Neutrophil (primary cell): ENCODE measurements around the gene GFOD2.

Experiments used
- H3K27ac ChIP-seq: fragments of 200-600 bp; sonication (generic); 2 replicates; pipeline ENCODE4 v1.5.1; 2016; ENCODE audit warnings: mild to moderate bottlenecking, moderate library complexity
- H3K27me3 ChIP-seq: fragments of 200-600 bp; sonication (generic); 2 replicates; pipeline ENCODE4 v1.6.0; 2016; ENCODE audit warnings: mild to moderate bottlenecking
- H3K36me3 ChIP-seq: fragments of 200-600 bp; sonication (generic); 2 replicates; pipeline ENCODE4 v1.5.1; 2017
- H3K4me1 ChIP-seq, 2 experiments: fragments of 200-600 bp in 1 of 2; sonication (generic) in 1 of 2; 1 replicate in 1 of 2; 2 replicates in 1 of 2; pipeline versions ENCODE4 v1.5.1 to v1.6.1; 2013 to 2016; ENCODE audit warnings: low read depth in 1 of 2, low read length in 1 of 2, mild to moderate bottlenecking in 1 of 2, moderate library complexity in 1 of 2; ENCODE audit not compliant: control insufficient read depth in 1 of 2, insufficient read depth in 1 of 2
- H3K4me3 ChIP-seq, 2 experiments: fragments of 200-600 bp in 1 of 2; sonication (generic) in 1 of 2; 1 replicate in 1 of 2; 2 replicates in 1 of 2; pipeline ENCODE4 v1.5.1; 2013 to 2016; ENCODE audit warnings: low read depth in 1 of 2, low read length in 1 of 2, mild to moderate bottlenecking in 1 of 2, moderate library complexity in 1 of 2
- H3K9me3 ChIP-seq: fragments of 200-600 bp; sonication (generic); 2 replicates; pipeline ENCODE4 v1.5.1; 2016
- TF ChIP-seq, protein P1 (sequence below): fragments of 200-600 bp; sonication (generic); IDR thresholded peaks from 2 replicates; pipeline ENCODE4 v1.5.1; 2016; ENCODE audit warnings: antibody characterized with exemption

The GFOD2 gene

DNA sequence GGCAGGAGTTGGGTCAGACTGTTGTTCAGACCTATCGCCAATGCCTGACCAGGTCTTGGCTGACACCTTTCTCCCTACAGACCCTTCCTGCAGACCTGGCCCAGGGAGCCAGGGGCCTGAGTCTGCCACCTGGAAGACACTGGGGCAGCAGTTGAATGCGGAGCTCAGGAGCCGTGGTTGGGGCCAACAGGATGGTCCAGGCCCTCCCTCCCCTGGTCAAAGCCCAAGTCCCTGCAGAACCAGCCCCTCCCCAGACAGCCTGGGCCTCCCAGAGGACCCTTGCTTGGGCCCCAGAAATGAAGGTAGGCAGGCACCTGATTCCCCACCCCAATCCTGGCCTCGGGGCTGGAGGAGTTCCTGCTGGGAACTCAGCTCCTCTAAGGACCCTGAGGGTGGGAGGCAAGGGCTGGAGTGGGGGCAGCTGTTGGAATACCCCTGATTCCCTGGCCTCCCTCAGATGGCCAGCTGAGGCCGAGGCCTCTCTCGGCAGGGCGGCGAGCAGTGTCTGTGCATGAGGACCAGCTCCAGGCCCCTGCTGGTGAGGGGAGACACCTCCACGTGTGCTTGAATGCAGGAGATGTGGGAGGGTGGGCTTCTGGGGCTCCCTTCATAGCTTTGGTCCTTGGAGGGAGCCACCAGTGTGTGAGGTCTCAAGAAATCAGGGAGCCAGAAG, 62.6 kb downstream of the GFOD2 start:
- Histone ChIP-seq H3K9me3 (no peaks in the 10 kb centered on the region), H3K27me3 (peaks cover 3% of the 10 kb centered on the region), H3K27ac (no peak overlapping the region), H3K4me3 (no peak overlapping the region), H3K36me3 (peaks cover 17% of the 10 kb centered on the region), H3K4me1 (peaks cover 20 to 24% of the 10 kb centered on the region in 2 experiments)
- TF ChIP-seq, protein P1, sequence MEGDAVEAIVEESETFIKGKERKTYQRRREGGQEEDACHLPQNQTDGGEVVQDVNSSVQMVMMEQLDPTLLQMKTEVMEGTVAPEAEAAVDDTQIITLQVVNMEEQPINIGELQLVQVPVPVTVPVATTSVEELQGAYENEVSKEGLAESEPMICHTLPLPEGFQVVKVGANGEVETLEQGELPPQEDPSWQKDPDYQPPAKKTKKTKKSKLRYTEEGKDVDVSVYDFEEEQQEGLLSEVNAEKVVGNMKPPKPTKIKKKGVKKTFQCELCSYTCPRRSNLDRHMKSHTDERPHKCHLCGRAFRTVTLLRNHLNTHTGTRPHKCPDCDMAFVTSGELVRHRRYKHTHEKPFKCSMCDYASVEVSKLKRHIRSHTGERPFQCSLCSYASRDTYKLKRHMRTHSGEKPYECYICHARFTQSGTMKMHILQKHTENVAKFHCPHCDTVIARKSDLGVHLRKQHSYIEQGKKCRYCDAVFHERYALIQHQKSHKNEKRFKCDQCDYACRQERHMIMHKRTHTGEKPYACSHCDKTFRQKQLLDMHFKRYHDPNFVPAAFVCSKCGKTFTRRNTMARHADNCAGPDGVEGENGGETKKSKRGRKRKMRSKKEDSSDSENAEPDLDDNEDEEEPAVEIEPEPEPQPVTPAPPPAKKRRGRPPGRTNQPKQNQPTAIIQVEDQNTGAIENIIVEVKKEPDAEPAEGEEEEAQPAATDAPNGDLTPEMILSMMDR, result no peak

DNA sequence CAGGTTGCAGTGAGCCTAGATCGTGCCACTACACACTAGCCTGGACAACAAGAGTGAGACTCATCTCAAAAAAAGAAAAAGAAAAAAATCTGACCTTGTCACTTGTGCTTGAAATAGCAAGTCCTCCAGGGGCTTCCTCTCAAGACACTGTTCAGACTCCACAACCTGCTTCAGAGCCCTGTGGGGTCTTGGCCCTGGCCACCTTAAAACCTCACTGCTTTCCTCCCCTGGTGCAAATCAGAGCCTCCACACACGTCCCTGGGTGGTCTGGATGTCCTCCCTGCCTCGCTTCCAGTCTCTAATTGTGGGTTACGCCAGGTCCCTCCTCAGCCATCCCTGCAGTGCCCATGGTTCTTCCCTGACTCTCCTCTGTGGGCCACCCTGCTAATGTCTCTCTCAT, 63.8 kb downstream of the GFOD2 start:
- no peak overlapping the region for H3K27ac ChIP-seq

DNA sequence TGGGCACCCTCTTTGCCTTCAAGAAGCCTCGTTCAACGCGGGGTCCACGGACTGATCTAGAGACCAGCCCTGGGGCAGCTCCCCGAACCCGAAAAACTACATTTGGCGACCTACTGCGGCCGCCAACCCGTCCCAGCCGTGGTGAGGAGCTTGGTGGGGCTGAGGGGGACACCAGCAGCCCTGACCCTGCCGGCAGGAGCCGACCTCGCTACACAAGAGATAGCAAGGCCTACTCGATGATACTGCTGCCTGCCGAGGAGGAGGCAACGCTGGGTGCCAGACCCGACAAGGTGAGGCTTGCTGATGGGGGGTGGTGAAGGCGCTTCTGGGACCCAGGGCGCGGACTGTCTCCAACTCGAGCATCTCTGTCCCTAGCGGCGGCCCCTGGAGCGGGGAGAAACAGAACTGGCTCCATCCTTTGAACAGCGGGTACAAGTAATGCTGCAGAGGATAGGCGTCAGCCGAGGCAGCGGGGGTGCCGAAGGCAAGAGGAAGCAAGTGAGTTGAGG, 64.7 kb downstream of the GFOD2 start:
- Histone ChIP-seq H3K4me1 (peaks cover 10% of the 10 kb centered on the region in 2 experiments), H3K4me3 (no peak overlapping the region), H3K27ac (no peak overlapping the region), H3K27me3 (no peaks in the 10 kb centered on the region), H3K9me3 (no peaks in the 10 kb centered on the region), H3K36me3 (peaks cover 17% of the 10 kb centered on the region)
- TF ChIP-seq, protein P1, result no peak

More for the DNA sequence above, 63.8 kb downstream of the GFOD2 start:
- Histone ChIP-seq H3K27me3 (no peaks in the 10 kb centered on the region), H3K4me3 (no peak overlapping the region), H3K9me3 (no peaks in the 10 kb centered on the region), H3K36me3 (peaks cover 17% of the 10 kb centered on the region), H3K4me1 (peaks cover 14 to 15% of the 10 kb centered on the region in 2 experiments)
- TF ChIP-seq, protein P1, result no peak

DNA sequence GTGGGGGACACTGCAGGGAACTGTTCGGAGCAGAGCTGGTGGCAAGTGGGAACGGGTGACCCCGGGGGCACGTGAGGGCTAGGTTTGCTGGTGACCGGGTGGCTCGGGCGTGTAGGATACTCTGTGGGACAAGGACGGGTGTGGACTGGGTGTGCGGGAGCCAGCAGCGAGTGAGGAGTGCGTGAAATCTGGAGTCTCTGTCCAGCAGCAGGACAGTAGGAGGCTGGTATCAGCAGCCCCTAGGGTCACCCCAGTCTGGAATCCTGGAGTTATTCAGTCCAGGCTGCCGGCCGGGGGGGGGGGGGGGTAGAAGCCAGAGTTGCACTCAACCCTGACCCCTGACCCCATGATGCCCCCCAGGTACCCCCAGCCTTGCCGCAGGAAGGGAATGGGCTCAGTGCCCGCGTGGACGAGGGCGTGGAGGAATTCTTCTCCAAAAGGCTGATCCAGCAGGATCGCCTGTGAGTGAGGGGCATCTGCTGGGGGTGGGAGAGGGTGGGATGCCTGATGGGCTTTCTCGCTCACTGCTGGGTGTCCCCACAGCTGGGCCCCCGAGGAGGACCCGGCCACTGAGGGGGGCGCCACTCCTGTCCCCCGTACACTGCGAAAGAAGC, 65.2 kb downstream of the GFOD2 start:
- Histone ChIP-seq H3K9me3 (no peaks in the 10 kb centered on the region), H3K4me3 (no peak overlapping the region), H3K36me3 (peaks cover 17% of the 10 kb centered on the region), H3K27me3 (no peaks in the 10 kb centered on the region), H3K4me1 (peaks cover 4% of the 10 kb centered on the region in 2 experiments), H3K27ac (no peak overlapping the region)
- TF ChIP-seq, protein P1, result no peak

DNA sequence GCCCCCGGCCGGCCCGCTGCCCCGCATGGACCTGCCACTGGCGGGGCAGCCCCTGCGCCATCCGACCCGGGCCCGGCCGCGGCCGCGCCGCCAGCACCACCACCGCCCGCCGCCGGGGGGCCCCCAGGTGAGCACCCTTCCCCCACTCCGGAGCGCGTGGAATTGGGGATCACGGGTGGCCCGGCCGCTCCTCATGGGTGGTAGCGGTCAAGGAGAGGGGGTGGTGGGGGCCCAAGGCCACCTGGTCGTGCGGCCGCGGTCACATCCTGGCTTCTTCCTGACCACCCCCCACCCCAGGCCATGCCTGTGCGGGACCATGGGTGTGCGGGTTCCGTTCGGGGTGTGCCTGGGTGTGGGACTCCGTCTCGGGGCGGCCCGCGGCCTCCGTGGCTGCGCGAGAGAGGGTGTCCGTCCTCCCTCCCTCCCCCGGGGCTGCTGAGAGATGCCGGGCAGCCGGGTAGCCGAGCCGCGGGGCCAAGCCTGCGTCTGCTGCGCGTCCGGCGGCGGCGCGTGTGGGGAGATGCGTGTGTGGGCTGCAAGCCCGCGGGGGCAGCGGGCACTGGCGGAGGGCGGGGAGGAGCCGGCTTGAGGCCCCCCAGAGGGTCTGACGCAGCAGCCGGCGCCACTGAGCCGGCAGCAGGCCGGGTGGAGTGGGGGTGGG, 65.9 kb downstream of the GFOD2 start:
- H3K27me3 ChIP-seq, result no peaks in the 10 kb centered on the region
- no peak overlapping the region for H3K27ac ChIP-seq
- H3K9me3 ChIP-seq, result no peaks in the 10 kb centered on the region
- H3K4me1 ChIP-seq, result no peaks in the 10 kb centered on the region
- peaks cover 15% of the 10 kb centered on the region for H3K36me3 ChIP-seq
- no peak overlapping the region for H3K4me3 ChIP-seq
- TF ChIP-seq, protein P1, result no peak
